NK-92 (cell line): ENCODE measurements around the gene SFT2D1.
"Not testable (repeated sequence)": the region's sequence is repeated elsewhere in the genome, so short reads cannot be mapped to it uniquely, and the experiment has no call there.

Source experiments
- DNase-seq: peaks from one replicate; lab custom pipeline; 2025; ENCODE audit not compliant: unreplicated experiment; lab: John Stamatoyannopoulos, UW

Gene SFT2D1

GRCh38 chr6:166365221-166365620 lies 22.9 kb upstream of the SFT2D1 start:
- DNase-seq = no peak

- no peak for DNase-seq
These were observed 22.1 kb upstream of the SFT2D1 start for GRCh38 chr6:166364456-166364855.

DNA sequence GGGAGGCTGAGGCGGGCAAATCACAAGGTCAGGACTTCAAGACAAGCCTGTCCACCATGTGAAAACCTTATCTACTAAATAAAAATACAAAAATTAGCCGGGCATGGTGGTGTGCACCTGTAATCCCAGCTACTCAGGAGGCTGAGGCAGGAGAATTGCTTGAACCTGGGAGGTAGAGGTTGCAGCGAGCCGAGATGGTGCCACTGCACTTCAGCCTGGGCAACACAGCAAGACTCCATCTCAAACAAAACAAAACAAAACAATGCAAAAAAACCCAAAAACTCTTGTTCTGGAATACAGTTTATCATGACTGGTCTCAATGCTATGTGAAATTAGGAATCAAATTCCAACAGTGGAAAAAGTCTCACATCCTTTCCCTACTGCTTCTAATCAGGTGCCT lies 20.1 kb upstream of the SFT2D1 start:
- not testable (repeated sequence) for DNase-seq

DNA sequence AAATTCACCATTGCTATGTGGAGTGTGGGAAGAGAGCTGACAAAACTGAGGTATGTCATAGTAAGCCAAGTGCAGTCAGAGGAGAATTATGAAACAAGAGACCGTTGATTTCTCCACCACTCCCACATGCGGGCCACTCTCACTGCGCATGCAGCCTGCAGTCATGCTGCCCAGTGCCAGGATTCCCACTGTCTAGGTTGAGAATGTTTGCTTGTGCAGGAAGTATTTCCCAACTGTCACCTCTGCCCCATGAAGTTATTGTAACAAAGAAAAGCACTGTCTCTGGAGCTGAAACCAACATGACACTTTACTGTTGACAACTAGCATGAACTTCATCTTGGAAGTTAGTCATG lies 18.7 kb upstream of the SFT2D1 start:
- no peak for DNase-seq

- no peak for DNase-seq
These were observed 18.1 kb upstream of the SFT2D1 start for GRCh38 chr6:166360243-166361076.

DNA sequence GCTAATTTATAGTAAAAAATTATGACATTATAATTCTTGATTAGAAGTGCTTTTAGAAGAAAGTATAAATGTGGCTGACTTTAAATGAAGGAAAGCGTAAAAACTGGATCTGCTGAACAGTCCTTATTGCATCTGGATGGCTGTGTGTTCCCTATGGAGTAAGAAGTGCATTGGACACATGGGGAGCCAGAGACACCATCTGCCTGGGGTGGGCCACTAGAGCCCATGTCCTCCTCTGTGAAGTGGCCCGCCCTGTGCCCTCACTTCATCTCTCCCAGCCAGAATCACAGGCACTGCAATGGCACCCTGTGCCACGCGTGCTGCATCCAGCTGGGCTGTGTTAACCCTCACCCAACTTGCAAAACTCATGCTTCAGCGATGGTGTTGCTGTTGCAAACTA lies 13.2 kb upstream of the SFT2D1 start:
- no peak for DNase-seq

GRCh38 chr6:166354965-166355364 lies 12.6 kb upstream of the SFT2D1 start:
- no peak for DNase-seq

DNA sequence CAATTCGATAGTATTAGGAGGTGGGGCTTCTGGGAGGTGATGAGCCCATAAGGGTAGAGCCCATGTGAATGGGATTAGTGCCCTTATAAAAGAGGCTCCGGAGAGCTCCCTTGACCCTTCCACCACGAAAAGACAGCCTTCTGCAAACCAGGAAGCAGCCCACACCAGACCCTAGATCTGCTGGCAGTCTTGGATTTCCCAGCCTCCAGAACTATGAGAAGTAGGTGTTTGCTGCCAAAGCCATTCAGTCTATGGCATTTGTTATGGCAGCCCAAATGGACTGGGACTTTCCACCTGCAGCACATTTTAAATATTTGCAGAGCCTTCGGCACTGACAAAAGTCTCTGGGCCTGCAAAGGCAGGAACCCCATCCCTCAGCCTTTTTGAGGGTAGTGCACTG lies 11.8 kb upstream of the SFT2D1 start:
- DNase-seq = no peak

DNA sequence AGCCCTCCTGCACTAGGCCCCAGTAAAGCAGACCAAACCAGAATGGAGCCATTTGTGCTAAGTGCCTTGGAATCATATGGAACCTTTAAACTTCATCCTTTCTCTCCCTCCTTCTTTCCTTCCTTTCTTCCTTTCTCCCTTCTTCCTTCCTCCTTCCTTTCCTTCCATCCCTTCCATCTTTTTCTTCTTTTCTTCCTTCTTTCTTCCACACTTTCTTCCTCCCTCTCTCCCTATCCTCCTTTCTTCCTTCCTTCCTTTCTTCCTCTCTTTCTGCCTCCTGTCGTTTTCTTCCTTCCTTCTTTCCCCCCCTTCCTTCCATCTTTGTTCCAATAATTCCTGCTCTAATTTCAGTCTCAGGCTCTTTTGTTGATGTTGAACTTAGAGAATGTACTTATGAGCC lies 11.2 kb upstream of the SFT2D1 start:
- no peak for DNase-seq

- no peak for DNase-seq
These were observed 10.6 kb upstream of the SFT2D1 start for GRCh38 chr6:166352923-166353322.

DNA sequence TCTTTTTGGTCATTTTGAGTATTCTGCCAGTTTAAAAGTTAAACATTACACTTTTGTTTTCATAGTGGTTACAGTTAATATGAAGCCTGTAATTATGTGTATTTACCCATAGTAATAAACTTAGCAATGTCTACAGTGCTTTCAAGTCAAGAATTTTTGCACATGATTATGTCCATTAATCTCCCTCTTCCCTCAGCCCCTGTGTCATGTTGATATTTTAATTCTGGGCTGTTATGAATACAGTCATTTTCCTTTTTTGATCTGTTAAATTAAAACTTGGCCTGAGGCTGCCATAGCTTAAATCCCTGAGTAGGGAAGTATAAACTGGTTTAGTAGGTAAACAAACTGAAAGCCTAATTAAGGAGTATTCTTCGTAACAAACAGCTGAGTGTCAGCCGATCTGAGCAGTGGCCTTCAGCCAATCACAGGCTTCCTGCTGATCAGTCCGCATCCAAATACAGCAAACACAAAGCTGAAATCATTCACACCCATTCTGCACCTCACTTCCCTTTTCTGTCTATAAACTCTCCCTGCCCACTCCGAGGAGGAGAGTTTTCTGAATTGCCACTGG lies 9.5 kb upstream of the SFT2D1 start:
- no peak for DNase-seq

DNA sequence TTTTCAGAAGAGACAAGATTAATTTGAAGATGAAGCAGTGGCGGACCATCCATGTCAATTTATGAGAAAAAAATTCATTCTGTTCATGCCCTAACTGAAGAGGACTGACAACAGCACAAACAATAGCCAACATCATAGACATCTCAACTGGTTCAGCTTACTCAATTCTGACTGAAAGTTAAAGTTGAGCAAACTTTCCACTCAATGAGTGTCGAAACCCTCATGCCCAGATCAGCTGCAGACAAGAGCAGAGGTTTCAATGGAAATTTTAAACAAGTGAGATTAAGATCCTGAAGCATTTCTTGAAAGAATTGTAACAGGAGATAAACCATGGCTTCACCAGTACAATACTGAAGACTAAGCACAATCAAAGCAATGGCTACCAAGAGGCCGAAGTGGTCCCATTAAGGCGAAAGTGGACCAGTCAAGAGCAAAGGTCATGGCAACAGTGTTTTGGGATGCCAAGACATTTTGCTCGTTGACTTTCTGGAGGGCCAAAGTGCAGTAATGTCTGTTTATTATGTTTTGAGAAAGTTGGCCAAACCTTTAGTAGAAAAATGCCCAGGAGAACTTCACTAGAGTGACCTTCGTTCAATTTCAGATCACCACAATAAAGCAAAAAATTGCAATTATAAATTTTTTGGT lies 6.1 kb upstream of the SFT2D1 start:
- no peak for DNase-seq

- DNase-seq = no peak
These were observed 4.6 kb upstream of the SFT2D1 start for GRCh38 chr6:166346965-166347364.

GRCh38 chr6:166346449-166346848 lies 4.1 kb upstream of the SFT2D1 start:
- no peak for DNase-seq

- not testable (repeated sequence) for DNase-seq
These were observed 3.3 kb upstream of the SFT2D1 start for GRCh38 chr6:166345672-166346071.

DNA sequence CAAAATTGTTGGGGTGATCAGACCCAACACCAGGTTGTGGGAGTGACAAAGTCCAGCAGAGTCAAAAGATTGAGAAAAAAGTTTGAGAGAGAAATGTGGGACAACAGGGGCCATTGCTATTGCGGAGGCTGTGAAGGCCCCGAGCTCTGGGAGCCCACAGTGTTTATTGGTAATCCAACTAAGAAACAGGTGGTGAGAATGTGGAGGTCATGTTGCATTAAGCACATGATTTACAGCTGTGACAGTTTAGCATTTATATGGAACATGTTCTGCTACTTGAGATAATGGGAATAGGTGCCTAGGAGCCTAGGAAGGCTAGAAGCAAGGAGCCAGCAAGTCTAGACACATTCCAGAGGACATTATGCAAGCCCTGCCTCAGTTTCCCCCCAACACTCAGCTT lies 2.6 kb upstream of the SFT2D1 start:
- not testable (repeated sequence) for DNase-seq

- DNase-seq = no peak
These were observed 1.9 kb upstream of the SFT2D1 start for GRCh38 chr6:166344240-166344639.

DNA sequence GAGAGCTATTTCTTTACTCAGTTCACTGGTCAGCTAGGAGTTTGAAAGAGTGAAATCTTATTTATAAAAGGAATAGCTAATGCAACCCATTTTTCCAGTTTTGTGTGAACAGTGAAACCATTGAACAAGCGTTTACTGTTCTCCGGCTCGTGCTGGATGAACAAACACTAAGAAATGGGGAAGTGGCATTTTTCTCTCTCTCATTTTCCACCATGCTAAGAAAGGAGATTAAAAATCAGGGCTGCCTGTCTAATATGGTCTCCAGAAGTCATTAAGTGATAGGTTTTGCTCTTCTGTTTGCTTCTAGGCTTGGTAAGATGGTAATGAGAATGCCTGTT lies 774 bp upstream of the SFT2D1 start:
- no peak for DNase-seq

GRCh38 chr6:166341977-166342348 lies 382 bp downstream of the SFT2D1 start:
- no peak for DNase-seq

- no peak for DNase-seq
These were observed 881 bp downstream of the SFT2D1 start for GRCh38 chr6:166341464-166341863.

DNA sequence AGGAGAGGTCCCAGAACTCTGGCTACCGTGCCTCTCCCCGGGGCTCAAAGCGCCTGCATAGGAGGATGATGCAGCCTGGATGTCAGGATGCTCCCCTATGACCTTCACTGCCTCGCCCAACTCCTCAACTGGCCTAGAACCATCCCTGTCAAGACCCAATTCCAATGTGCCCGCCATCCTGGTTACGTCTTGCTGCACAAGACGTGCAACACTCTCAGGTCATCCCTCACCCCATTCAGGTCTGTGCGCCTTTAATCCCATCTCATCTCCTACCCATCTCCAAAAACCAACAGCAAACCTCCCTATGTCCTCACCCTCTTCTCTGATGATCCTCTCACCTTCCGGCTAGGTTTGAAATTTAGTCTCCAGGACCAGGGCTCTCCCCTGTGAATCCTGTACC lies 3.5 kb downstream of the SFT2D1 start:
- DNase-seq = no peak

DNA sequence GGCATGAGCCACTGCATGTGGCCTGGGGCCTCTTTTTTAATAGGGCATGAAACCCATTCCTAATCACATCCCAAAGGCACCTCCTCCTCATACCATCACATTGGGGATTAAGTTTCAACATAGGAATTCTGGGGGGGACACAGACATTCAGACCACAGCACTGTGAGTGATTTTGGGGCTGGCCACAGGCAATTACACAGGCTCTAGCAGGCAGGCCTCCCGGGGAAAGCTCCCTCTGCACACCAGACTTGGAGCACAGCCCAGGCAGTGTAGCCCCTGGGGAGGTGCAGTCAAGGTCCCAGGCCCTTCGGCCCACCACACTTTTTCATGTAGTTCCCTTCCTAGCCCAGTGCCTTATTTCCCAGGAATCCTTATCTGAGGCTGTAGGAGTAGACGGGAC lies 5.5 kb downstream of the SFT2D1 start:
- no peak for DNase-seq
